ENCODE data around the gene GMDS. TPM values are rescaled to one million over a fixed set of nuclear protein-coding genes. Genes with fewer than 3 reads are reported as not detected.
"Not testable (repeated sequence)": the region's sequence is repeated elsewhere in the genome, so short reads cannot be mapped to it uniquely, and the experiment has no call there.

GMDS gene
- total RNA-seq, 1 donor from 2014 or later: 65.2 TPM

- DNase-seq (ENCODE audit: low spot score): no peak
These were observed 387.2 kb downstream of the GMDS start for GRCh38 chr6:1858196-1858595.

DNA sequence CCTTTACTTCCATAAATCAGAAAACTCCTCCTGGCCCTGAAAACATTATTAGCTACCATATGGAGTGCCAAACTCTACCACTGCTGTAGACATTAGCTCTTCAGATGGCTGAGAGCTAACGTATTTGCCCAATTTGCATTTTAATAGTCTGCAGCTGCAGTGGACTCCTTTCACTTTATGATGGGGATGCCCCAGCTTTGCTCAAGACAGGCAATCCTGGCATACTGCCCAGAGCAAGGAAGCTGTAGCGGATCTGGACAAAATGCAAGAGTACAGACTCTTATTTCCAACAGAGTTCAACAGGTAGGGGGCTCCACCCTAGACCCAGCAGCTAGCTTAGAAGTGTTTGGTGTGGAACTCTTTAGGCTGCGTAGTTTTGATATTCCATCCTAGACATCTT lies 389.0 kb downstream of the GMDS start:
- DNase-seq (ENCODE audit: low spot score): no peak

DNA sequence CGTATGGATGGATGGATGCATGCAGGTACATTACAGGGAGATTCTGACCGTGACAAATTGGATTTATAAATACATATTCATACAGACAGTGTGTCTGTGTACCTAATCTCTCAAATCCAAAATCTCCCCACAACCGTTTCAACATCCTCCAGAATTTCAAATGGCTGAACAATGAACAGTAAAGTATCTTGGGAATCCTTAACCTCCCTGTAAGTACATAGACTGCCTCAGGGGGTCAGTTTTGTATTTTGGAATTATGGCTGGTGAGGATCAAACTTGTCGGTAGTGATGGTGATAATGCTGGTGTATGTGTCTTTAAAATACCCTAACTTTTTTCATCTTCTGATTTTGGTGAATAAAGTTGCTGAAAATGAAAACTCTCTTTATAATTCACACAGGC lies 389.5 kb downstream of the GMDS start:
- DNase-seq (ENCODE audit: low spot score): no peak

GRCh38 chr6:1854296-1854695 lies 391.1 kb downstream of the GMDS start:
- DNase-seq (ENCODE audit: low spot score): no peak

DNA sequence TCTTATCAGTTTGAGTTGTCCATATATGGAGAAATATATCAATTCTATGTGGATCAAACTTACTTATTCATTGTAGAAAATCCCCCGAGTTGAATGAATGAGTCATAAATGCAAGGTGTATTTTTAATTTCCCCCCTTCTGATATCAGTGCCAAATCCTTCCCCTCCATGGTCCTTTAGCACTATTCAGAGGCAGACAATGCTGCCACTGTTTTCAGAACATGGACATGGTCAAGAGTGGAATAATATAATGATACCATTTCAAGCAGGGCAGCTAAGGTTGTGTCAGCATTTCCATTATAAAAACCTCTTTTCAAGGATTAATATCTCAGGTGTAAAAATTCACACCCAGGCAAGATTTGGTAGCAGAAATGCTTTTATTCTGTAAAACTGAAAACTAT lies 391.6 kb downstream of the GMDS start:
- no peak for DNase-seq (ENCODE audit: low spot score)

DNA sequence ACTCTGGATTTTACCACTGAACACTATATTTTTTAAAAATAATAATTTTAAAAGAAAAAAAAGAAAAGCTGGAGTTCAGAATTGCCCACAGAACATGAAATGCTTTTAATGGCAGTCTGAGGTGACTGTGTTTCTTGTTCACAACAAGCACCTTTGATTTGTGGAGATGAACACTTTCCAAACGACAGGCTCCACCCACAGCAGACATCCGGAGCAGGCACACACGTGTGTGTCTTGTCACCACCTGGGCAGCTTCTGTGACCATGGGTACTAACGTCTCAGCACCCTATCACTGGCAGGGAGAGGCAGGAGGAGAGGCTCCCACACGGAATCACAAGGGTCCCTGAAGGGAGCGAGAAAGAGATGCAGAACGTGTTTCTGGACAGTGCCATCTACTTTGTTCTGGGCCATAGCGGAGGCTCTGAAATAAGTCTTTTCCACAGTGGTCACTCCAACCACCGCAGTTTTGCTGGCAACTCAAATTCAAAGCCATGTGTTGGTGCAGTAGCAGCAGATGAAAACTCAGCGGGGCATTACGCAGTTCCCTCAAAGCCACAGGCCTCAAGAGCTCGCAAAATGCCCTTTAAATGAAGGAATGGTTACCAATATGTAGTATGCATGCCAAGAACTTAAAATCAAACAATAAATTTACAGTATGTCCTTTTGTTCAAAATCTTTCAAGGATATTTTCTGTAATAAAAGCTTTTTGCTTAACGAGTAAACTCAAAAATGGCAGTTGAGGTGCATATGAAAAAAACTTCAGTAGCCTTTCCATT lies 393.5 kb downstream of the GMDS start:
- DNase-seq (ENCODE audit: low spot score): no peak

DNA sequence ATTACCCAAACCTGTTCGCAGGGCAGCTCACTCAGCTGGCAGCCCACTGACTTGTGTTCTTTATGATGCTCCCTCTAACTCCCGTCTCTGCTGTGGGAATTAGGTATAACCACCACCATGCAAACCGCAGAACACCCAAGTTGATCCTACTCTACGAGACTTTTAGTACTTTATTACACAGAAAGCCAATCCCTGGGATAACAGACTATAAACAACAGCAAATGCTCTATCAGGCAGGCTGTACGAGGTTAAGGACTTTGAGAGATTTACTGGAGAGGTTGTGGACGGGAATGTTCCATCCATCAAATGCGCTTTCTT lies 394.6 kb downstream of the GMDS start:
- DNase-seq (ENCODE audit: low spot score): no peak

DNA sequence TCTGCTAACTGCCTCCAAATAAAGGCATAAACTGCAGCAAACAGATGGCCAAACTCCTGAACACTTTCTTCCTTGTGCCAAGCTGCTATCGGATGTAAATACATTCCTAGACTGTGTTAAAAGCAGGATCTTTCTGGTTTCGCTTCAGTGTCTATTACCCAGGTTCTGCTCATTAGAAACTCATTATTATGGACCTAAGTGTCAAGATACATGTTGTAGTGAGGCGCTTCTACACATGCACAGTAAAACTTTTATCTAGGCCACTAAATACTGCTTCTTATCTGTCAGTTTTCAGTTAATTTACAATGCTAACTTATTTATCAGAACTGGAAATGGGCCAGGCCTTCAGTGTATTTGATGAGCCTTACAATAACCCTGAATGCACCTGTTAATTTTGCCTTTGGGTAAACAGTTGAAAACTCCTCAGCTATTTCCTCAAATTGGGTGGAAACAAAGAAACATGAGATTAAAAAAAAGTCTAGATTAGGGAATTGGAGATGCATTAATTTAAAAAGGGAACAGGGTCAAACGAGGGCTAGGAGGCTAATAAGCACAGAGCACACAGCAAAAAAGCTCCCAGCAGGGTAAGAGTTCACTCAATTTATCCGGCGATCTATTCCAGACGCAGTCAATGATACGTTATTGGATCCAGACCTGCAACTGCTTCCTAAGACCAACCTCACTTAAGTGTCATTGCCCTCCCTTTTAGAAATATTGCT lies 395.1 kb downstream of the GMDS start:
- no peak for DNase-seq (ENCODE audit: low spot score)

GRCh38 chr6:1849691-1850090 lies 395.7 kb downstream of the GMDS start:
- DNase-seq (ENCODE audit: low spot score): no peak

DNA sequence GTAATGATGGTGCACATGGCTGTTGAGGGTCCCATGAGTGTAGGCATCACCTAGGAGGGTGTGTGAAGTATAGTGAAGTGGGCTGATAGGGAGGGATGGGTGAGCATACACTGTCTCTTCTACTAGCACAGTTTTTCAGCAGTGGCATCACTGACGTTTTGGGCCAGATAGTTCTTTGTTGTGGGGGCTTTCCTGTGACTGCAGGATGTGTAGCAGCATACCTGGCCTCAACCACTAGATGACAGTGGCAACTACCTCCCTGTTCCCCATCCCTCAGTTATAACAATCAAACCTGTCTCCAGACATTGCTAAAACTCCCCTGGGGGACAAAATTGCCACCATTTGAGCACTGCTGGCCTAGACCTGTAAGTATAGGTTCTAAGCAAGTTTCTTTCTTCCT lies 396.7 kb downstream of the GMDS start:
- DNase-seq (ENCODE audit: low spot score): no peak

GRCh38 chr6:1846611-1847010 lies 398.8 kb downstream of the GMDS start:
- DNase-seq (ENCODE audit: low spot score): no peak

- not testable (repeated sequence) for DNase-seq (ENCODE audit: low spot score)
These were observed 399.9 kb downstream of the GMDS start for GRCh38 chr6:1845543-1845942.

DNA sequence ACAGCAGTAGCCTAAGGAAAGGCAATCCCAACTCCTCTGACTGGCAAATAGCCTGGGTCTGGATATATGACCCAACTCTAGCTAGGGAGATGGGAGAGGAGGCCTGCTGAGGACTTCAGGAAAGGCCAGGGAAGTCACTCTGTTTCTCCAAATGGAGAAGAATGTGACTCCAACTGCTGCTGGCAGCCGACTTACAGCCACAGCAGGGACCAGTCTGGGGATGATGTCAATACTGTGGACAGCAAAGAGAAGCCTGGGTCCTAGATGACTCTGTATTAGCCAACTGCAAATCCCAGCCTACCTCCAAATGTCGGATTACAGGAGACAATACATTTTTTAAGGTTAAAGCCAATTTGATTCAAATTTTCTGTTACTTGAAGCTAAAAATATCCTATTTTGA lies 403.1 kb downstream of the GMDS start:
- no peak for DNase-seq (ENCODE audit: low spot score)

DNA sequence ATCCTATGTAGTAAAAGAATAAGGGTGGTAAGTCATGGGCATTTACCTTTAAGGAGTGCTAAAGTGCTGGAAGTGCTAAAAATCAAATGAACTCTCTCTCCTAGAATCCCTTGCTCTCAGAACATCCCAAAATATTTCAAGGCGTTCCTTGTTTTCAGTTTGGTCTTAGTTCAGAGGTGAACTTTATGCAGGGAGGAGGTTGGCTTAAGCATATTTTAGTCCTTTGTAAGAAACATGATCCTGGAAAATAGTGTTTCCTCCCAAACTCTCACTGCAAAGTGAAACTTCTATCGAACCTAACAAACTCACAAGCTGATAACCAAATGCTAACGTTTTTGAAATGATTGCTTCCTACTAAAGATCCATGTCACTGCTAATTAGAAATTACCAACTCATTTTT lies 404.3 kb downstream of the GMDS start:
- DNase-seq (ENCODE audit: low spot score): no peak

GRCh38 chr6:1840491-1841121 lies 404.8 kb downstream of the GMDS start:
- no peak for DNase-seq (ENCODE audit: low spot score)

- no peak for DNase-seq (ENCODE audit: low spot score)
These were observed 406.0 kb downstream of the GMDS start for GRCh38 chr6:1839361-1839760.

DNA sequence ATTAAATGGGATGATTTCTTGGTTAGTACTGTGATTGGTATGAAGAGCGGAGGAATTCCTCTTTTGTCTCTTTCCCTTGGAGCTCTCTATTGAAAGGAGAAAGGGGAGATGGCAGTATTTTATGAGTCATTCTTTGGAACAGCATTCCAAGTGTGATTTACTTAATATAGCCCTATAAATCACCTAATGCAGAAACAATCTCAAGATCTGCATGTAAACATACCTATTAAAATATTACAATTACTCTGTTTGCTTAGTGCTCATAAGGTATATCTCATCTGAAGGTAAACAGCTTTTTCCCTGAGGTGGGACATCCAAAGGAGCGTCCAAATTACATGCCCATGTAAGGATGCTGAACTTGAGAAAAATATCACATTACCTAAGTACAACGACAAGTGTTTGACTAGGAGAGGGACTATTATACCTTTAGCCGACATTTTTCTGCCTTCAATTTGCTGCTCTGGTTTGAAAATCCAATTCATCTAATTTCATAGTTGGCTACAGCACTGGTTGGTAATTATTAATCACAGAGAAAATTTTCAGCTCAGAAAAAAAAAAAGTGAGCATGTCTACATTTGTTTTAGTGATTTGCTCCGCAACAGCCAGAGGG lies 406.7 kb downstream of the GMDS start:
- no peak for DNase-seq (ENCODE audit: low spot score)

- DNase-seq (ENCODE audit: low spot score): no peak
These were observed 407.6 kb downstream of the GMDS start for GRCh38 chr6:1837826-1838225.

DNA sequence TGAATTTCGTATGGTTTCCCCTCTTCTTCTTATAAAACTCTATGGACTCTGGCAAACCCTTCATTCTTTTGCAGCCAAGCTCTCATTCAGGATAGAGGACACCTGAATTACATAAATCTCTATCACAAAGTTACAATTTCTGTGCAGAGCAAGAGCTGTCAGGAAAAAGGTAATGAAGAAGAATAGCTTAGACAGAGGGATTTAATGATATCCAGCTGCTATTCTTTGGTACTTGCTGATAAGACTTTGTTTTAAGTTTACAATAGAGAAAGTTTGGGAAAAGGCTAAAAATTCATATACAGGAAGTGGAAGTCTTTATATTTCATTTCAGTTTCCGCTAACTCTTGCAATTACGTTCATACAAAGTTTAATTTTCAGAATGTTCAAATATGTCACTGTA lies 408.7 kb downstream of the GMDS start:
- DNase-seq (ENCODE audit: low spot score): no peak

DNA sequence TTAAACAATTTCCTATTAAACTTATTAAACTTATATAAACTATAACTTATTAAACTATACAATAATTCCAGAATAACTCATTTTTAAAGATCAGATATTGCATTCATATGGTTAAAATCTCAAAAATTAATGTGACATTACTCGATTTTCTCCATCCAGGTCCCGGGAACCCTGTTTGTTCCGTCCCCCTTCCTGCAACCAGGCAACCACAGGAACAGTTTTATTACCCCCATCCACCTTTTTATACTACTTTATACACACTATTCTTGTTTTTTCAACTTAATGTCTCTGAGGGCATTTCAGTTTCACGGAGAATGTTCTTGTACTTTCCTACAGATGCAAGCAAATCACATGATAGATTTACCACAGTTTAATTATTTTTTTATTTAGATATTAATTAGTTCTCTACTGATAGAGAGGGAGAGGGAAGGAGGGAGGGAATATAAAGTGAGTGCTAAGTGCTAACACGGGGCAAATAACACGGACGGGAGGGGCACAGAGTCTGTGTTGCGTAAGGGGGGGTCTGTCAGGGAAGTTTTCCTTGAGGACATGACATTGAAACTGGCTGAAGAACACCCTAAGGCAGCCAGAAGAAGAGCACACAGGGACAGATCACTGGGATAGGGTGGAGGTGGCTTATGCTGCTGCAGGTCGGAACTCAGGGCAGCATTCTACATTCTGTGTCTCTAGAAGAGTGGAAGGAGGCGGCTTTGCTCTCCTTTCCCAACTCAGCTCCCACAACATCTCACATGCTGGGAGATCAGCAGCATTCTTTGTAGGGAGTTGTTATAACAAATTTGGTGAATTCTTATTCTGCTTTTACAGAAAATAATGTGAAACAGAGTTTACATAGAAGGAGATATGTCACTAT lies 410.5 kb downstream of the GMDS start:
- DNase-seq (ENCODE audit: low spot score): no peak

GRCh38 chr6:1834207-1834606 lies 411.2 kb downstream of the GMDS start:
- DNase-seq (ENCODE audit: low spot score): no peak
